Measurements from ENCODE around the gene HPCA.

Gene HPCA

DNA sequence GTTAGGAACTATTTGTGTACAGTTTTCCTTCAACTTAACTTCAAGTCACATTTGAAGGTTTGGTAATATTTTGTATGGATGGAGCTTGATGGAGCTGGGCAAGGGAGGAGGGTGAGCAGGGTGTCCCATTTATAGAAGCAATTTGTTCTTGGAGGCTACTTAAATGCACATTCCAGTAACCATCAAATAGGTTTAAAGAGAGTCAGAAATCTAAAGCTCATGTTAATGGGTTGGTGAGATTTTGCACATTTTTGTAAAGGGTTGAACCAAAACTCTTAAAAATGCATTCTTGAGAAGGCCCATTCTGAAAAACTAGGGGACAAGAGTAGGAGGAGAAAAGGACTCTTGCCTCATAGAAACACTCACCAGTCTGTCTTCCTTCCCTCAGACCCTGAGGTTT is 25.7 kb upstream of the HPCA start:
- Histone ChIP-seq H3K27me3 (ENCODE audit: insufficient read depth, low read length) (no peaks in the 10 kb centered on the region), H3K79me2 (ENCODE audit: insufficient read depth, low read length) (no peaks in the 10 kb centered on the region), H3K9ac (ENCODE audit: low read length) (no peak overlapping the region), H2AFZ (ENCODE audit: low read length) (no peak overlapping the region), H3F3A (ENCODE audit: insufficient read depth, low read length) (no peaks in the 10 kb centered on the region), H3K9me3 (ENCODE audit: low read length) (no peaks in the 10 kb centered on the region), H3K4me3 (ENCODE audit: low read depth, low read length, poor library complexity, severe bottlenecking) (no peak overlapping the region), H3K36me3 (ENCODE audit: insufficient read depth, low read length) (peaks cover 18% of the 10 kb centered on the region; the same call in 1 of the 2 replicates), H3K4me1 (ENCODE audit: insufficient read depth, low read length, severe bottlenecking) (no peaks in the 10 kb centered on the region), H3K27ac (ENCODE audit: low read depth, low read length, poor library complexity, severe bottlenecking) (no peak overlapping the region), H3K4me2 (ENCODE audit: low read length) (no peak overlapping the region), H4K20me1 (ENCODE audit: insufficient read depth, low read length) (no peaks in the 10 kb centered on the region), H3K9me2 (ENCODE audit: low read depth, low read length) (no peaks in the 10 kb centered on the region)
- TF ChIP-seq, protein P1, sequence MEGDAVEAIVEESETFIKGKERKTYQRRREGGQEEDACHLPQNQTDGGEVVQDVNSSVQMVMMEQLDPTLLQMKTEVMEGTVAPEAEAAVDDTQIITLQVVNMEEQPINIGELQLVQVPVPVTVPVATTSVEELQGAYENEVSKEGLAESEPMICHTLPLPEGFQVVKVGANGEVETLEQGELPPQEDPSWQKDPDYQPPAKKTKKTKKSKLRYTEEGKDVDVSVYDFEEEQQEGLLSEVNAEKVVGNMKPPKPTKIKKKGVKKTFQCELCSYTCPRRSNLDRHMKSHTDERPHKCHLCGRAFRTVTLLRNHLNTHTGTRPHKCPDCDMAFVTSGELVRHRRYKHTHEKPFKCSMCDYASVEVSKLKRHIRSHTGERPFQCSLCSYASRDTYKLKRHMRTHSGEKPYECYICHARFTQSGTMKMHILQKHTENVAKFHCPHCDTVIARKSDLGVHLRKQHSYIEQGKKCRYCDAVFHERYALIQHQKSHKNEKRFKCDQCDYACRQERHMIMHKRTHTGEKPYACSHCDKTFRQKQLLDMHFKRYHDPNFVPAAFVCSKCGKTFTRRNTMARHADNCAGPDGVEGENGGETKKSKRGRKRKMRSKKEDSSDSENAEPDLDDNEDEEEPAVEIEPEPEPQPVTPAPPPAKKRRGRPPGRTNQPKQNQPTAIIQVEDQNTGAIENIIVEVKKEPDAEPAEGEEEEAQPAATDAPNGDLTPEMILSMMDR (IDR thresholded peaks at IDR 0.05; ENCODE audit: low read length), result no peak
- no peak for TF ChIP-seq EZH2 (IDR thresholded peaks at IDR 0.05; ENCODE audit: borderline replicate concordance, low read length)

DNA sequence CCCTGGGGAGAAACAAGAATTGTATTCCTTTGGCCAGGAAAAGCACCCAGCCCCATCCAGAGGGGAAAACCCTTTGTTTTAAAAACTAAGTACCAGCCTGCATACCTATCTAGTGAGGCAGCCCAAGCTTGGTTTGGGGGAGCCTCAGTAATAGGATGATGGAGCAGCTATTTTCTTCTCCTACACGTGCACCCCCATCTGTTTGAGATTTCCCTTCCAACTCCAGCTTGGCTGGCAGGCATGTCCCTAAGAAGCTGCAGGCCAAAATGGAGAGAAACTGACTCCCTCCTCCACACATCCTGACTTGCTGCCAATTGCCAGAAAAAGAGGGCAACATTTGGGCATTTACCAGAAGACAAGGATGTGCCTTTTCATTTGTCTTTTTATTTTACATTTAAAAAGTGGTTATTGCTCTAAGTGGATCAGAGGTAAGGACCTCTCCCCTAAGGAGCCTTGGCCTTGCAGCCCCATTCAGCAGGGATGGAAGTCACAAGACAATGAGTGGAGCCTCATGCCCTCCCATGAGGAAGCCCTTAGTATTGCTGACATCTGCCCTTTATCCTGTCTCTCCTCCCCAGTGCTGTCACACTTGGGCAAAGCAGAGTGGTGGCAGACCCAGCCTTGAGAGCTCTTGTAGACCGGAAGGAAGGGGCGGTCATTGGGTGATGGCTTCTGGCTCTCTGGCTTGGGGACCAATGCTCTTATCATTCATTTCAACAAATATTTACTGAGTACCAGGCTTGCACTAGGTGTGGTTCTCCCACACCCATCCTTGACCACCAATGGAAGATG is 24.2 kb upstream of the HPCA start:
- no peaks in the 10 kb centered on the region for H3K27me3 ChIP-seq (ENCODE audit: insufficient read depth, low read length)
- no peaks in the 10 kb centered on the region for H3K9me2 ChIP-seq (ENCODE audit: low read depth, low read length)
- no peaks in the 10 kb centered on the region for H3K79me2 ChIP-seq (ENCODE audit: insufficient read depth, low read length)
- H3K9ac ChIP-seq (ENCODE audit: low read length), result no peak overlapping the region
- H3F3A ChIP-seq (ENCODE audit: insufficient read depth, low read length), result no peaks in the 10 kb centered on the region
- no peak overlapping the region for H3K4me2 ChIP-seq (ENCODE audit: low read length)
- no peak overlapping the region for H3K4me3 ChIP-seq (ENCODE audit: low read depth, low read length, poor library complexity, severe bottlenecking)
- no peaks in the 10 kb centered on the region for H3K9me3 ChIP-seq (ENCODE audit: low read length)
- no peak overlapping the region for H3K27ac ChIP-seq (ENCODE audit: low read depth, low read length, poor library complexity, severe bottlenecking)
- peaks cover 6% of the 10 kb centered on the region; the same call in 1 of the 2 replicates for H3K36me3 ChIP-seq (ENCODE audit: insufficient read depth, low read length)
- no peak overlapping the region for H2AFZ ChIP-seq (ENCODE audit: low read length)
- H3K4me1 ChIP-seq (ENCODE audit: insufficient read depth, low read length, severe bottlenecking), result no peaks in the 10 kb centered on the region
- H4K20me1 ChIP-seq (ENCODE audit: insufficient read depth, low read length), result no peaks in the 10 kb centered on the region
- TF ChIP-seq, protein P1 (IDR thresholded peaks at IDR 0.05; ENCODE audit: low read length), result no peak
- TF ChIP-seq EZH2 (IDR thresholded peaks at IDR 0.05; ENCODE audit: borderline replicate concordance, low read length), result no peak

DNA sequence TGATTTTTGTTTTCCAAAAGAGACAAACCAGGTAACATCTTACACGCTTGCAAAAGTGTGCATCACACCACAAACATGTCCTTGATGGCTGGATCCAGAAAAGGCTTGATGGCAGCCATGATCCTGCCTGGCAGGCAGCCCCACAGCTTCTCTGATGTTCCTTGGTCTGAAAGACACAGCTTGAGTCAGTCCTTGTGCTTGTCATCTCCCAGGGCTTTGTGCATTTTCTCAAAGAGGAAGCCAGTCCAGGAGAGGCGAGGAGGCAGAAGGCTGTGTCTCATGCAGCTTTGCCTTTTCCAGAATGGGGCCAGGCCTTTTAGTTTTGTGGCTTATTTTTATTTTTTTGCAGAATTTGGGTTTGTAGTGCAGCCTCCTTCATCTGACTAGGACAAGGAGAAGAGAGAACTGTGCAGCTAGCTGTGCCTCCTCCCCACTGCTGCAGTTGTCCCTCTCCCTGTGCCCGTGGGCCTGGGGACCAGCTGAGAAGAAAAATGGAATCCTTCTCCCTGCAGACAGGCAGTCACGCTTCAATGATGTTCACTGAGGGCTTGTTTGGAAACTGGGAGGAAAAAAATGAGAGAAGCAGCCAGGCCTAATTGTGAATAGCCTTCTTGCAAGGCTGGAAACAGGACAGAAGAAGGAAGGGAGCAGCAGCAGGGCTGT is 22.9 kb upstream of the HPCA start:
- Histone ChIP-seq H3K27me3 (ENCODE audit: insufficient read depth, low read length) (no peaks in the 10 kb centered on the region), H3K9me2 (ENCODE audit: low read depth, low read length) (no peaks in the 10 kb centered on the region), H2AFZ (ENCODE audit: low read length) (no peak overlapping the region), H3K27ac (ENCODE audit: low read depth, low read length, poor library complexity, severe bottlenecking) (no peak overlapping the region), H3K4me3 (ENCODE audit: low read depth, low read length, poor library complexity, severe bottlenecking) (no peak overlapping the region), H3K79me2 (ENCODE audit: insufficient read depth, low read length) (no peaks in the 10 kb centered on the region), H3K36me3 (ENCODE audit: insufficient read depth, low read length) (peaks cover 4% of the 10 kb centered on the region; the same call in 1 of the 2 replicates), H4K20me1 (ENCODE audit: insufficient read depth, low read length) (no peaks in the 10 kb centered on the region), H3K4me1 (ENCODE audit: insufficient read depth, low read length, severe bottlenecking) (no peaks in the 10 kb centered on the region), H3K9ac (ENCODE audit: low read length) (no peak overlapping the region), H3F3A (ENCODE audit: insufficient read depth, low read length) (no peaks in the 10 kb centered on the region), H3K9me3 (ENCODE audit: low read length) (no peaks in the 10 kb centered on the region), H3K4me2 (ENCODE audit: low read length) (no peak overlapping the region)
- TF ChIP-seq, protein P1 (IDR thresholded peaks at IDR 0.05; ENCODE audit: low read length), result no peak
- TF ChIP-seq EZH2 (IDR thresholded peaks at IDR 0.05; ENCODE audit: borderline replicate concordance, low read length), result no peak

All from OCI-LY1 (cell line).